Thymus (tissue), 11 donors: ENCODE measurements around the gene CHAT. TPM values are rescaled to one million over a fixed set of nuclear protein-coding genes. Genes with fewer than 3 reads are reported as not detected.

Source experiments
- DNase-seq, 9 donors: peaks; one replicate each; pipeline ENCODE4 v3.0.0-alpha.2; 2013; ENCODE audit warnings: low spot score in 9 of 9, low read depth in 6 of 9, missing footprints in 1 of 9
- H3K27ac ChIP-seq, 2 donors: one replicate each; pipeline ENCODE4 v1.5.1; 2013; ENCODE audit warnings: control low read depth in 1 of 2, low read depth in 1 of 2, low read length in 1 of 2, mild to moderate bottlenecking in 1 of 2, moderate library complexity in 1 of 2
- H3K27me3 ChIP-seq, 2 donors: one replicate each; pipeline ENCODE4 v1.5.1; 2013; ENCODE audit warnings: low read length in 1 of 2; ENCODE audit not compliant: control insufficient read depth in 2 of 2, insufficient read depth in 1 of 2
- H3K36me3 ChIP-seq, 2 donors: one replicate each; pipeline ENCODE4 v1.5.1; 2013; ENCODE audit warnings: low read length in 1 of 2, mild to moderate bottlenecking in 1 of 2, moderate library complexity in 1 of 2; ENCODE audit not compliant: control insufficient read depth in 2 of 2, insufficient read depth in 2 of 2
- H3K4me1 ChIP-seq, 2 donors: one replicate each; pipeline ENCODE4 v1.5.1; 2013; ENCODE audit warnings: low read length in 2 of 2; ENCODE audit not compliant: control insufficient read depth in 2 of 2, insufficient read depth in 2 of 2
- H3K4me3 ChIP-seq, 2 donors: one replicate each; pipeline ENCODE4 v1.5.1; 2013; ENCODE audit warnings: low read length in 2 of 2, control low read depth in 1 of 2, mild to moderate bottlenecking in 1 of 2
- H3K9me3 ChIP-seq, 2 donors: one replicate each; pipeline ENCODE4 v1.5.1; 2013; ENCODE audit warnings: low read length in 1 of 2, mild to moderate bottlenecking in 1 of 2; ENCODE audit not compliant: control insufficient read depth in 2 of 2, insufficient read depth in 1 of 2
- WGBS: extraction: QIAGEN DNeasy Blood & Tissue Kit; methylation state at CpG from one replicate; pipeline ENCODE4 v1.1.7; 2013; 5-methylcytosine and 5-hydroxymethylcytosine counted together
- polyA plus RNA-seq: library from polyadenylated mRNA; stranded (reverse); fragments of 200-250 nt; gene quantifications from one replicate; pipeline ENCODE4 v1.2.3, GENCODE V29; 2013
- total RNA-seq: library from RNA; stranded (reverse); fragments of 120-200 nt; gene quantifications from one replicate; pipeline ENCODE4 v1.2.4, GENCODE V29; 2013
- donor health status: healthy.

The CHAT gene
- total and polyA plus RNA-seq, 2 donors = 0.09 TPM; not detected in 1

DNA sequence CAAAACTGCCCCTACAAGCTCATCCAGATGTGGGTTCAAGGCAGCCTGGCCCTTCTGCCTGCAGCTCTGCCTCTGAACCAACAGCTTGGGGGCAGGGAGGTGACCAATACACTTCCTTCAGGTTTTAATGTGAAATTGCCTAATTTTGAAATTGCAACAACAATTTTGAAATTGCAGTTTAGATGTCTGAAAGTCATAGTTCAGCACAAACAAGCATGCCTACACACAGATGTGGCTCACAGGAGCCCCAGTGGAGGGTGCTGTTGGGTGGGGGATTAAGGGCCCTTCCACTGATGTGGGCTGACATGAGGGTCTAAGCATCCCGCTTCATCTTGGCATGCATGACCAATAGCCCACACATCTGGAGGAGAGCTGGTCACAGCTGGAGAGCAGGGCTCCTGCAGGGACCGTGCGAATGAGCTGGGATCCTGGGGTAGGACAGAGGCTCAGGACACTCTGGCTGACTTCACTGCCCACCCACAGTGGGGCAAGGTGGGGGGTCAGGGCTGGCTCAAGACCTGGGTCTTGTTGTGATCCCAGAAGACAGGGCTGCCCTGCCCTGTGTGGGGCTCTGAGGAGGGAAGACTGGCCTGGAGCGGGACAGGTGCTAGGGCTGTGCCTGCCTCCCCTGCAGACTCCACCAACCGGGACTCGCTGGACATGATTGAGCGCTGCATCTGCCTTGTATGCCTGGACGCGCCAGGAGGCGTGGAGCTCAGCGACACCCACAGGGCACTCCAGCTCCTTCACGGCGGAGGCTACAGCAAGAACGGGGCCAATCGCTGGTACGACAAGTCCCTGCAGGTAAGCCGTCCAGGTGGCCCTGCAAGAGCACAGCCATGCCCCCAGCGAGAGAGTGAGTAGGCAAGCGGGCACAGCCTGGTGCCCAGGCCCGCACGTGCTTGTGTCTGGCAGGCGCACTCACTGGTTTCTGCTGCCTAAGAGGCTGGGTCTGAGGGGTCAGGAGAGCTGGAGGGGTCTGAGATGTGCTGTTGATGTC lies 32.3 kb downstream of the CHAT start:
- DNase-seq = no peak
- no peaks in the 10 kb centered on the region for H3K36me3 ChIP-seq
- H3K4me1 ChIP-seq = peaks cover 0 to 38% of the 10 kb centered on the region in 2 donors
- H3K4me3 ChIP-seq = no peak overlapping the region
- H3K9me3 ChIP-seq = no peaks in the 10 kb centered on the region
- WGBS = 92% methylated on average over 22 of the region's 22 CpGs
- peaks cover 0 to 2% of the 10 kb centered on the region in 2 donors for H3K27me3 ChIP-seq
- no peak overlapping the region for H3K27ac ChIP-seq

DNA sequence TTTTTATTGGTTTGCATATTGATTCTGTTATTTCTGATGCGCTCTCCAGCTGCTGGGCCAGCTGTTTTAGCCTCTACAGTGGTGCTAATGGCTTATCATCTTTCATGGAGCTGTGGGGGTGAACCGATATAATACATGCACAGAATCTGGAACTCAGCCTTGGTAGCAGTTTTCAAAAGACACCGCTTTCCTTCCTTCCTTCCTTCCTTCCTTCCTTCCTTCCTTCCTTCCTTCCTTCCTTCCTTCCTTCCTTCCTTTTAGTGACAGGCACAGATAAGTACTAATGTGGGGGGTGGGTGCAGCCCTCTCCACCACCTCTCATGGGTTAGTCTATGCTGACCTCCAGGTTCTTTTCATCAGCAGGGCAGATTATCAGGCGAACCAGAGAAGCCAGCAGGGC lies 33.7 kb downstream of the CHAT start:
- Histone ChIP-seq H3K4me3 (no peak overlapping the region), H3K9me3 (no peaks in the 10 kb centered on the region), H3K27me3 (no peaks in the 10 kb centered on the region), H3K4me1 (peaks cover 0 to 39% of the 10 kb centered on the region in 2 donors), H3K36me3 (no peaks in the 10 kb centered on the region), H3K27ac (no peak overlapping the region)
- 89% methylated on average over 4 of the region's 4 CpGs for WGBS
- no peak for DNase-seq

DNA sequence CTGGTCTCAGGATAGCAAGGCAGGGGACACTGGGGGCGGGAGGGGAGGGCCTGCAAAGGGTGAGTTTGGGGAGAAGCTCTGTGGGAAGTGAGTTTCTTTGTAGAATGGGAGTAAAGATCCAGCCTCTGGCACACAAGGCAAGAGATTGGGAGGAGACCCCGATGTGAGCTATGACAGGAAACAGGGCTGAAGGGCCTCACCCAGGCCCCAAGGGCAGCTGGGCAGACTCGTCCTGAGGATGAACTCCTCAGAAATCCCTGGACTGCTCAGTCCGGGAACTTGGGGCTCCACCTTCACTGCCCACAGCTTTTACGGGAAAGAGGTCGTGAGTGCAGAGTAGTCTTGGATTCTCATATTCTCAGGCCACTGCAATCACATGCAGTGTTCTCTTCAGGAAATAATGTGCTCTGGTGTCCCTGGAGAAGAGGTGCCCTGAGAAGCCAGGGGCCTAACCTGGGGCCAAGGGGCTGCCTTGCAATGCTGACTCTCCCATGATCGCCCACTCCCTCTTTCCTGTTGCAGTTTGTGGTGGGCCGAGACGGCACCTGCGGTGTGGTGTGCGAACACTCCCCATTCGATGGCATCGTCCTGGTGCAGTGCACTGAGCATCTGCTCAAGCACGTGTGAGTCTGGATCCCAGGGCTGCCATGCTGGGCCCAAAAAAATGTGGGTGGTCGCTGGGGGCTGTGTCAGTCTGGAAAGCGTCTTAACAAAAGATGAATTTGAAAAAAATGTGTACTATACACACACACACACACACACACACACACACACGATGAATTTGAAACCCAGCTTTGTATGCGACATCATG lies 34.4 kb downstream of the CHAT start:
- Histone ChIP-seq H3K4me1 (peaks cover 0 to 39% of the 10 kb centered on the region in 2 donors), H3K27me3 (no peaks in the 10 kb centered on the region), H3K27ac (no peak overlapping the region), H3K36me3 (no peaks in the 10 kb centered on the region), H3K4me3 (no peak overlapping the region), H3K9me3 (no peaks in the 10 kb centered on the region)
- 70% methylated on average over 18 of the region's 18 CpGs for WGBS
- peak in 2 of 9 donors; percentile 9 to 35 for DNase-seq

DNA sequence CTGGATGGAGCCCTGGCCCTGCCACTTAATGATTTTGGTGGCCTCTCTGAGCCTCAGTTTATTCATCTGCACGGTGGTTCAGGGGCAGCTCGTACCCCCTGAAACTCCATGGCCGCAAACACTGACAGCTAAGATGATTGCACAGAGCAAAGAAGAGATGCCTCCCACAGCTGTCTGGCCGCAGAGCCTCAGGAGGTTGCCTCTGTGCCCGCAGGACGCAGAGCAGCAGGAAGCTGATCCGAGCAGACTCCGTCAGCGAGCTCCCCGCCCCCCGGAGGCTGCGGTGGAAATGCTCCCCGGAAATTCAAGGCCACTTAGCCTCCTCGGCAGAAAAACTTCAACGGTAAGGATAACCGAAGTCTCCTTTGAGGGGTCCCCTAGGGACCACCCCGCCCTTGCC lies 35.5 kb downstream of the CHAT start:
- Histone ChIP-seq H3K27ac (peak overlapping the region; percentile 3 to 14), H3K36me3 (no peaks in the 10 kb centered on the region), H3K9me3 (no peaks in the 10 kb centered on the region), H3K4me1 (peaks cover 0 to 39% of the 10 kb centered on the region in 2 donors), H3K4me3 (no peak overlapping the region), H3K27me3 (no peaks in the 10 kb centered on the region)
- DNase-seq = peak in 8 of 9 donors; percentile 10 to 77 (median 48)
- 14% methylated on average over 17 of the region's 17 CpGs for WGBS

- no peaks in the 10 kb centered on the region for H3K36me3 ChIP-seq
- no peaks in the 10 kb centered on the region for H3K9me3 ChIP-seq
- H3K27me3 ChIP-seq = no peaks in the 10 kb centered on the region
- peaks cover 0 to 39% of the 10 kb centered on the region in 2 donors for H3K4me1 ChIP-seq
- WGBS = 66% methylated on average over 8 of the region's 8 CpGs
- H3K27ac ChIP-seq = no peak overlapping the region
- DNase-seq = peak in 2 of 9 donors; percentile 21 to 53
- H3K4me3 ChIP-seq = no peak overlapping the region
Measured at GRCh38 chr10:49649936-49650723, 36.3 kb downstream of the CHAT start.

- Histone ChIP-seq H3K4me1 (peaks cover 0 to 39% of the 10 kb centered on the region in 2 donors), H3K9me3 (no peaks in the 10 kb centered on the region), H3K27ac (no peak overlapping the region), H3K27me3 (no peaks in the 10 kb centered on the region), H3K4me3 (no peak overlapping the region), H3K36me3 (no peaks in the 10 kb centered on the region)
- no peak for DNase-seq
- WGBS = 100% methylated on average over 1 of the region's 1 CpG
Measured at GRCh38 chr10:49650724-49651034, 36.8 kb downstream of the CHAT start.

- WGBS = 92% methylated on average over 15 of the region's 15 CpGs
- Histone ChIP-seq H3K27me3 (no peaks in the 10 kb centered on the region), H3K36me3 (no peaks in the 10 kb centered on the region), H3K4me3 (no peak overlapping the region), H3K9me3 (no peaks in the 10 kb centered on the region), H3K27ac (no peak overlapping the region), H3K4me1 (peaks cover 0 to 39% of the 10 kb centered on the region in 2 donors)
- DNase-seq = no peak
Measured at GRCh38 chr10:49651039-49651835, 37.4 kb downstream of the CHAT start.

DNA sequence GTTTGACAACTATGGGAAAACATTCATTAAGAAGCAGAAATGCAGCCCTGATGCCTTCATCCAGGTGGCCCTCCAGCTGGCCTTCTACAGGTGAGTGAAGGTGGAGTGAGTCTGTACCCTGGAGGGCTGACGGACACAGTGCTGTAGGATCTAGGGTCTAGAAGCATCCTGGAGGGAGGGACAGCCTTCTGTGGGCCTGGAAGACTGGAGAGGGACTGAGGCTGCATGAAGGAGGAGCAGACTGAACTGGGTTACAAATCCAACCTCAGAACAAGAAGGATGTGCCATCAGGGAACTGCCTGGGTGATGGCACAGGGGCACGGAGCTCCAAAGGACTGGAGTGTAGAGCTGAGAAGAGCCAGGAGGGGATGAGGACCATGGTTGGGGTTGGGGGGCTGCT lies 38.1 kb downstream of the CHAT start:
- 93% methylated on average over 2 of the region's 2 CpGs for WGBS
- Histone ChIP-seq H3K9me3 (peaks cover 0 to 1% of the 10 kb centered on the region in 2 donors), H3K4me1 (peaks cover 0 to 34% of the 10 kb centered on the region in 2 donors), H3K4me3 (no peak overlapping the region), H3K27ac (no peak overlapping the region), H3K27me3 (no peaks in the 10 kb centered on the region), H3K36me3 (no peaks in the 10 kb centered on the region)
- no peak for DNase-seq
